IPS-20b (cell line): Measurements from ENCODE around the gene TRMT6.

Source experiments
- H3K27ac ChIP-seq: one replicate; pipeline ENCODE4 v1.5.1; 2013; ENCODE audit warnings: low read length
- H3K27me3 ChIP-seq: 2 replicates; pipeline ENCODE4 v1.6.1; 2013; ENCODE audit warnings: mild to moderate bottlenecking, low read length, inconsistent platforms; ENCODE audit not compliant: insufficient read depth
- H3K36me3 ChIP-seq: 2 replicates; pipeline ENCODE4 v1.6.1; 2013; ENCODE audit warnings: low read depth, mild to moderate bottlenecking, inconsistent platforms, low read length, moderate library complexity; ENCODE audit not compliant: insufficient read depth
- H3K4me1 ChIP-seq: 2 replicates; pipeline ENCODE4 v1.6.1; 2013; ENCODE audit warnings: mild to moderate bottlenecking, control low read depth, inconsistent platforms, low read length, moderate library complexity; ENCODE audit not compliant: insufficient read depth
- H3K4me3 ChIP-seq: 2 replicates; pipeline ENCODE4 v1.5.1; 2013; ENCODE audit warnings: mild to moderate bottlenecking, low read length, inconsistent platforms
- H3K9ac ChIP-seq: 2 replicates; pipeline ENCODE4 v1.6.1; 2013; ENCODE audit warnings: low read depth, mild to moderate bottlenecking, inconsistent platforms, low read length, moderate library complexity
- H3K9me3 ChIP-seq: 2 replicates; pipeline ENCODE4 v1.6.1; 2013; ENCODE audit warnings: mild to moderate bottlenecking, low read depth, low read length, inconsistent platforms; ENCODE audit not compliant: insufficient read depth

The TRMT6 gene, protein sequence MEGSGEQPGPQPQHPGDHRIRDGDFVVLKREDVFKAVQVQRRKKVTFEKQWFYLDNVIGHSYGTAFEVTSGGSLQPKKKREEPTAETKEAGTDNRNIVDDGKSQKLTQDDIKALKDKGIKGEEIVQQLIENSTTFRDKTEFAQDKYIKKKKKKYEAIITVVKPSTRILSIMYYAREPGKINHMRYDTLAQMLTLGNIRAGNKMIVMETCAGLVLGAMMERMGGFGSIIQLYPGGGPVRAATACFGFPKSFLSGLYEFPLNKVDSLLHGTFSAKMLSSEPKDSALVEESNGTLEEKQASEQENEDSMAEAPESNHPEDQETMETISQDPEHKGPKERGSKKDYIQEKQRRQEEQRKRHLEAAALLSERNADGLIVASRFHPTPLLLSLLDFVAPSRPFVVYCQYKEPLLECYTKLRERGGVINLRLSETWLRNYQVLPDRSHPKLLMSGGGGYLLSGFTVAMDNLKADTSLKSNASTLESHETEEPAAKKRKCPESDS

DNA sequence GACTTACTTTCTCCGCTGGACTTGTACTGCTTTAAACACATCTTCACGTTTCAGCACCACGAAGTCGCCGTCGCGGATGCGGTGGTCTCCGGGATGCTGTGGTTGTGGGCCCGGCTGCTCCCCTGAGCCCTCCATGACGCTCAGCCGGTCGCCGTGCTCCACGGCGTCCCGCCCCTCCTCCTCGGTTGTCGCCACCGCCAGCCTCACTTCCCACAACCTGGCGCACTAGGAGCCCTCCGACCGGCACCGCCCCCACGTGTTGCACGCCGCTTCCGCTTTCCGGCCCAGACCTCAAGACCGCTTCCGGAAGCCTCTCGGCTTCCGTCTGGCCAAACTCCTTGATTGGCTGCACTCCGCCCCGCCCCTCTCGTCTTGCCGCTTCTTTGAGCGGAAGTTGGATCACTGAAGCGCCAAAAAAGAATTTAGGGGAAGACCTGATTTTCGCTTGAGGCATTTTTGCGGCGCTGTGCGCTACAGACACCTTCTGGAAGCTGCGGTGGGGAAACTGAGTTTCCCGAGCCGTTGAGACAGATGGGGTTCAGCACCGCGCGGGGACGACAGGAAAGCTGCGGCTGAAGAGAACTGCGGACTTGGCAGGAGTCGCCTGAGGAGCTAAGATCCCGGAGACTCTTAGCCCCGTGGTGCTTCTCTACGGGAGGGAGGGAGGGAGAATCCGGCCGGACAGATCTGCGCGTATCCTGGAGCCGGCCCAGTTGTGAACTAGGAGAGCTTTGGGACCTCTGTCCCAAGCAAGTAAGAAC is at the start of gene TRMT6, which contains the start of gene MCM8:
TRMT6 (minus strand) TSS at position 263 of the 761 bp plus-strand sequence; CDS start at position 135, 128 bp downstream.
MCM8 (plus strand) TSS at position 382 of the 761 bp plus-strand sequence. CDS start 1,364 bp downstream, outside the sequence.
- Histone ChIP-seq H3K27me3 (no peaks in the 10 kb centered on the region), H3K9ac (peak within 1 kb of the TSS; percentile 91), H3K27ac (peak within 1 kb of the TSS; percentile 80)

DNA sequence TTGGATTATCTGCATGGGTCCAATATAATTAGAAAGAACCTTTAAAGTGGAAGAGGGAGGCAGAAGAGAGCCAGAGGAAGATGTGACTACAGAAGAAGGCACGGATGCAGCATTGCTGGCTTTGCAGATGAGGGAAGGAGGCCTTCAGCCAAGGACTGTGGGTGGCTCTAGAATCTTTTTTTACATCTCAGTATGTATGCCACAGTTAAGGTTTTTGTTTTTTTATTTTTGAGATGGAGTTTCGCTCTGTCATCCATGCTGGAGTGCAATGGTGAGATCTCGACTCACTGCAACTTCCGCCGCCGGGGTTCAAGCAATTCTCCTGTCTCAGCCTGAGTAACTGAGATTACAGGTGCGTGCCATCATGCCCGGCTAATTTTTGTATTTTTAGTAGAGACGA is 49.5 kb upstream of the TRMT6 start:
- Histone ChIP-seq H3K9me3 (no peaks in the 10 kb centered on the region), H3K4me3 (no peak overlapping the region), H3K9ac (no peak overlapping the region), H3K27me3 (no peaks in the 10 kb centered on the region), H3K4me1 (no peaks in the 10 kb centered on the region), H3K36me3 (peaks cover 33% of the 10 kb centered on the region), H3K27ac (no peak overlapping the region)

More for the DNA sequence above, at the start of gene TRMT6, which contains the start of gene MCM8:
- peak within 1 kb of the TSS; percentile 95 for H3K4me3 ChIP-seq
- no peaks in the 10 kb centered on the region for H3K9me3 ChIP-seq
- peaks cover 11% of the 10 kb centered on the region for H3K4me1 ChIP-seq
- peaks cover 63% of the 10 kb centered on the region for H3K36me3 ChIP-seq

DNA sequence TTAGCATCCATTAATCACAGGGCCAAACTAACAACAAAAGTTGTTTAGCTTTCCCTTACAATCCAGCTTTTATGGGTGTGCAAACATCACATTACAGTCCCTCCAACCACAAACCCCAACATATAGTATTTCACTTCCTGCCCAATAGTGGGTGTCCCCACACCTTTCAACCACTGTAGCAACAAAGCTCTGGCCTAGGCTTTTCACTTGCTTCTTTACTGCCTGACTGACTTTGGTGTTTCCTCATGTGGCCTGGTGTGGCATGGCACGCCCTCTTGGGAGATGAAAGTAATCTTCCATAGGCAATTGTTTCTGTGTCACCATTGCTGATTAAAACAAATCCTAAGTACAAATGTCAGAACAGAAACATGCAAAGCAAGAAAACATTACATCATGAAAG is 46.4 kb upstream of the TRMT6 start:
- H3K9ac ChIP-seq, result no peak overlapping the region
- H3K36me3 ChIP-seq, result peaks cover 63% of the 10 kb centered on the region
- no peak overlapping the region for H3K4me3 ChIP-seq
- no peaks in the 10 kb centered on the region for H3K4me1 ChIP-seq
- H3K27me3 ChIP-seq, result no peaks in the 10 kb centered on the region
- H3K9me3 ChIP-seq, result no peaks in the 10 kb centered on the region
- no peak overlapping the region for H3K27ac ChIP-seq

DNA sequence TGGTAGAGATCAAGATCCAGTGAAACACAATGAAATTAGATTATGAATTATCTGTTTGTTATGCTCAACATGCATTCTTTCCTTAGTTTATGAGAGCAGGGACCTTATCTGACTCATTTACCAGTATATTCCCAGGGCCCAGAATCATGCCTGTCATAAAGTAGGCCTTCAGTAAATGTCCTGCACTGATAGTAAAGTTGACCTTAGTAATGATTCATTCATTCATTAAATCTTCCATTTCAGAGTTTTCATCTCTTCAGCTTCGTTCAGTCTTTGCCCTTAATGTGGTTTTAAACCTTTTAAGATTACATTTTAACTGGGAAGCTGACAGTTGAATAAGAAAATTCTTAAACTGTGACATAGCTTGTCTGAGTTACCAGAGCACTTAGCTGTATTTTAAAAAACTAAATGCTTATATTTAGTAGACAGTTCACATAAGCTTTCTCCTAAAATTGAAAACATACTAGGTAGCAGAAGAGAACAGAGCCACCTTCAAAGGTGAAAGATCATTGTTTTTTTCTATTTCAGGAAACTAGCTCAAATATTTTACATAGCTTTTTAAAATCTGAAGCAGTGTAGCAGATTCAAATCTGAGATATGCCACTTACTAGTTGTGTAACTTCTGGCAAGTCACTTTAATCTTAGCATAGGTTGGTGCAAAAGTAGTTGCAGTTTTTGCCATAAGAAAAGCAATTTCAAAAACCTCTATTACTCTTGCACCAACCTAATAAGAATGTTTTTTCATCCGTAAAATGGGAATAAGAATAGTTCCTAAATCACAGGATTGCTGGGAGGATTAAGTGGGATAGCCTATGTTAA is 41.5 kb upstream of the TRMT6 start:
- H3K36me3 ChIP-seq, result peaks cover 94% of the 10 kb centered on the region
- H3K27me3 ChIP-seq, result no peaks in the 10 kb centered on the region
- no peak overlapping the region for H3K9ac ChIP-seq
- H3K9me3 ChIP-seq, result no peaks in the 10 kb centered on the region
- H3K4me1 ChIP-seq, result no peaks in the 10 kb centered on the region
- H3K4me3 ChIP-seq, result no peak overlapping the region
- no peak overlapping the region for H3K27ac ChIP-seq

DNA sequence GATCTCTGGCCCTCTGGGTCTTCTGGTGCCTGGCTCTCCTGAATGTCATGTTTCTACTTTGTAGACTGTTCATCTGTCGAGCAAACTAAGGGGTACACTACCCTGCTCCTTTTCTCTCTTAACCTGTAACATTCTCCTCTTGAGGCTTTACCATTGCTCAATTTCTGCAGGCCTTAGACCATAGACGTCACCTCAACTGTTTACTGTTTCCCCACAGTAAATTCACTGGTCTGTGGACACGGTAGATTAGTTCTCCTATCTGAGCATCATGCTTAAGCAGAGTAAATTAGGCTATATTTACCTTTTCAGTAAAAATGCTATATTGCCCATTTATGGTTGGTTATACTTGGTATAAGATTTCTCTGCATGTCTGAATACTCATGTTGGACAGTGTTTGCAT is 40.6 kb upstream of the TRMT6 start:
- Histone ChIP-seq H3K4me1 (no peaks in the 10 kb centered on the region), H3K36me3 (peaks cover 98% of the 10 kb centered on the region), H3K27ac (no peak overlapping the region), H3K27me3 (no peaks in the 10 kb centered on the region), H3K9ac (no peak overlapping the region), H3K4me3 (no peak overlapping the region), H3K9me3 (no peaks in the 10 kb centered on the region)

DNA sequence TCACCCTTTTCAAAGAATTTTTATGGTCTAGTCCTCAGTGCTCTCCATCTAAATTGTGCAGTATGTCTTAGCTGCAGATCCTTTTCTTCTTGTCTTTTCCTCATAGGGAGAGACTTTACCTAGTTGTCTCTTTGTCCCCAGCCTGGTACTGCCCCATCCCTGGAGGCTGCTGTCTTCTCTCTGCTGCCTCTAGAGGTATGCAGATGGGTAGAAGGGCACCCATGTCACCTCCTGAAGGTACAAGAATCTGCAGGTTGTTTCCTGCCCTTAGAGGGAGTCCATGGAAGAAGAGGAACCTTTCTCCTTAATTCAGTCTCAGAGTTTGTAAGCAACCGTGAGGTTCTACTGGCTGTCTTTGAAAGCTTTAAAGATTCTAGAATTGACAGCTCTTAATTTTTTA is 39.2 kb upstream of the TRMT6 start:
- Histone ChIP-seq H3K4me3 (no peak overlapping the region), H3K27me3 (no peaks in the 10 kb centered on the region), H3K9ac (no peak overlapping the region), H3K9me3 (no peaks in the 10 kb centered on the region), H3K36me3 (peaks cover 93% of the 10 kb centered on the region), H3K27ac (no peak overlapping the region), H3K4me1 (no peaks in the 10 kb centered on the region)

DNA sequence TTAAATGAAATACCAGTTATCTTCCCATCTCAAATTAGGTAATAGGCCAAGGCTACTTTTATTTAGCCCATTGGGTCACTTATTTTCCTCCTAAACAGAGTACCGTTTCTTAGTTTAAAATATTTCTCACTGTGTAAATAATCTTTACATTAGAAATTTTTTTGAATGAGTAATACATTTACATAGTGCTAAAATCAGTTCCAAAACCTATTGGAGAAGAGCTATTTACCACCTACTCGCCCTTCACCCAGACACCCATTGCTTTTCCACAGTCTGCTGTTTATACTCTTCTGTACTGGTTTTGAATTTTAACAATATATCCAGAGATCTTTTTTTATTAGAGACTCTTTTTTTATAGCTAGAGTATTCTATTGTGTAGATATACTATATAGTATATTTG is 37.0 kb upstream of the TRMT6 start:
- H3K27ac ChIP-seq, result no peak overlapping the region
- peaks cover 92% of the 10 kb centered on the region for H3K36me3 ChIP-seq
- H3K9me3 ChIP-seq, result no peaks in the 10 kb centered on the region
- H3K4me1 ChIP-seq, result no peaks in the 10 kb centered on the region
- H3K27me3 ChIP-seq, result no peaks in the 10 kb centered on the region
- no peak overlapping the region for H3K4me3 ChIP-seq
- H3K9ac ChIP-seq, result no peak overlapping the region

DNA sequence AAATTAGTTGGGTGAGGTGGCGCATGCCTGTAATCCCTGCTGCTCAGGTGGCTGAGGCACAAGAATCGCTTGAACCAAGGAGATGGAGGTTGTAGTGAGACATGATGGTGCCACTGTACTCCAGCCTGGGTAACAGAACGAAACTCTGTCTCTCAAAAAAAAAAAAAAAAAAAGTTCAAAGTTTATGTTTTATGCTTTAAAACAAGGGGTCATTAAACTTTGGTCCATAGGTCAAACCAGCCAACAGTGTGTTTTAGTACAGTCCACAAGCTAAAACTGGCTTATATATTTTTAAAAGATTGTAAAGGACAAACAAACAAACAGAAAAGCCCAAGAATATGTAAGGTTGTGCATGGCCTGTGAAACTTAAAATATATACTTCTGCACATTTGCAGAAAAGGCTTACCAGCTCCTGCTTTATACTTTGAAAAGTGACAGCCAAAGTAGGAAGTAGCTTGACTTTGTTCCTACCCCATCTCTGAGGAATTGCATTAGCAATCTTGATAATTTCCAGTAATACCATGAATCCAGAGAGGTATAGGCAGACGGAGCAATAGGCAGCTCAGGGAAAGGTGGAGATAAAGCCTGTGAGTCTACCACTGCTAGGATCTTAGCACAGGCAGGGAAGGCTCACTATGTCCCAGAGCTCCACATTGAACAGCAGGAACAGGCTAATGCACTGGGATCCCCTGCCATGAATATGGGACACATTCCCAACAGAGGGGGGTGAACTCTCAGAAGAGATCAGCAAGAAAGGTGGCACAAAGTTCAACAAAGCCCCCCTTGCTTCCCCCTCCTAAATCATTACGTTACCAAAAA is 30.6 kb upstream of the TRMT6 start:
- peaks cover 88% of the 10 kb centered on the region for H3K36me3 ChIP-seq
- no peak overlapping the region for H3K27ac ChIP-seq
- H3K4me1 ChIP-seq, result no peaks in the 10 kb centered on the region
- no peak overlapping the region for H3K9ac ChIP-seq
- no peaks in the 10 kb centered on the region for H3K27me3 ChIP-seq
- H3K4me3 ChIP-seq, result no peak overlapping the region
- no peaks in the 10 kb centered on the region for H3K9me3 ChIP-seq

DNA sequence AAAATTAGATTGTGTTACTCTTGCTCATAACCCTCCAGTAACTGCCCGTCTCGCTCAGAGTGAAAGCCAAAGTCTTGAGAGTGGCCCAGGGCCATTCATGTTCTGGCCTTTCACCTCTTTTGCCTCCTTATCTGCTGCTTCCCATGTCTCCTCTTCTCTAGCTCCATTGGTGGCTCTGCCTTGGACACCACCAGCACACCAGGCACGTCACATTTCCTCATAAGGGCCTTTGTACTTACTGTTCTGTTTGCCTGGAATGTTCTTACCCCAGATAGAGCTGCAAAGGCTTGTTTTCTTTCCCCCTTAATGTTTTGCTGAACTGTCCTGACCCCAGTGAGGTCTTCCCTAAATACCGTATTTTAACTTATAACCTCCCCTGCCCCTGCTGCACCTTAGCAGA is 29.5 kb upstream of the TRMT6 start:
- Histone ChIP-seq H3K9ac (no peak overlapping the region), H3K36me3 (peaks cover 88% of the 10 kb centered on the region), H3K4me1 (no peaks in the 10 kb centered on the region), H3K4me3 (no peak overlapping the region), H3K27me3 (no peaks in the 10 kb centered on the region), H3K27ac (no peak overlapping the region), H3K9me3 (no peaks in the 10 kb centered on the region)

DNA sequence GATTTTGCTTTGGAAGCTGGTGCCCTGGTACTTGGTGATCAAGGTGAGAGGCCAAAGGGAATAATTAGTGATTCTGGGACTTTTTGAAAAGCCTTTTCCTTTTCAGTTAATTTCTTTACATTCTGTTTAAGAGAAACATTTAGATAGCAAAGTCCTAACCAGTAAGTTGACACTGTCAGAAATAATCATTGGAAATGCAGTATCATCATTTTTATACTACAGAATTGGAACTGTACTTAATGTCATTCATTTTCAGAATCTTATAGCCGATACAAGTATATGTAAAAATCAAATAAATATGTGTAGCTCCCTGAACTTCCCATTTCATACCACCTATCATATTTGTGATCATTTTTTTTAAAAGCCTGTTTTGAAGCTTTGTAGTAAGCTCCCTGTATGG is 27.6 kb upstream of the TRMT6 start:
- Histone ChIP-seq H3K27ac (no peak overlapping the region), H3K4me1 (no peaks in the 10 kb centered on the region), H3K36me3 (peaks cover 88% of the 10 kb centered on the region), H3K9me3 (no peaks in the 10 kb centered on the region), H3K9ac (no peak overlapping the region), H3K4me3 (no peak overlapping the region), H3K27me3 (no peaks in the 10 kb centered on the region)

DNA sequence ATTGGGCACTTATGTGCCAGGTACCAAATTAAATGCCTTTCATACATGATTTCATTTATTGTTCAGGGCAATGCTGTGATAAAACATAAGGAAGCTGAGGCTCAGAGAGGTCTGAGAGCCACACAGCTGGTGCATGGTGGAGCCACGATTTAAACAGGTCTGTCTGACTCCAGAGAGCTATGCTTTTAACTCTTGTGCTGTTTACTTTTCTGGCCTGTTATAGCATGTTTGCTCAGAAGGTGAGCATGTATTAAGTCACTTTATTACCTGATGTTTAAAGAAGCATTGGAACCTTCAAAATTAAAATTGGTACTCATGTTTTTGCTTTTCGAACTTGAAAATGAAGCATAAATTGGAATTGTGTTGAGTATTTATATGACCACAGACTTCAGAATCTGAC is 26.9 kb upstream of the TRMT6 start:
- H3K4me1 ChIP-seq, result no peaks in the 10 kb centered on the region
- no peaks in the 10 kb centered on the region for H3K9me3 ChIP-seq
- no peak overlapping the region for H3K4me3 ChIP-seq
- H3K27me3 ChIP-seq, result no peaks in the 10 kb centered on the region
- peaks cover 88% of the 10 kb centered on the region for H3K36me3 ChIP-seq
- no peak overlapping the region for H3K27ac ChIP-seq
- no peak overlapping the region for H3K9ac ChIP-seq
